GM12801 (cell line): ENCODE results near the gene SIAE.

Experiments
- TF ChIP-seq, protein P1 (sequence below): IDR thresholded peaks from one replicate; pipeline ENCODE4 v1.5.1; 2011; ENCODE audit warnings: control low read depth; ENCODE audit not compliant: insufficient read length; ENCODE audit errors: extremely low read depth

Gene SIAE

DNA sequence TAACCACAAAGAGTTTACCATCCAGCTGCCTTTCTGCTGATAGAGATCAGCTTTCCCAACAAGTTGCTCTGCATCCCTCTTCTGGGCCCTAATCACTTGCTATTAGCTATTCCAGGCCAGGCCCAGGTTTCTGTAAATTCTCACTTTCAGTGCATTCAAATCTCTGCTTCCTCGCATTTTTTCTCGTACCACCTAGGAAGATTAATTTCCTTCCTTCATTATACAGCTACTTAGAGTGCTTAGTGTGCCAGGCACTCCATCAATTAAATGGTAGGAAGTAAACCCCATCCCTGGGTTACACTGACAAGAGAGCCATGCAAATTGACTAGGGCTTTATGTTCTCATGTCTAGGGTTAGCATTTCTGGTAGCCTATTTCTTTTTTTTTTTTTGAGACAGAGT, 9.7 kb downstream of the SIAE start:
- TF ChIP-seq, protein P1, sequence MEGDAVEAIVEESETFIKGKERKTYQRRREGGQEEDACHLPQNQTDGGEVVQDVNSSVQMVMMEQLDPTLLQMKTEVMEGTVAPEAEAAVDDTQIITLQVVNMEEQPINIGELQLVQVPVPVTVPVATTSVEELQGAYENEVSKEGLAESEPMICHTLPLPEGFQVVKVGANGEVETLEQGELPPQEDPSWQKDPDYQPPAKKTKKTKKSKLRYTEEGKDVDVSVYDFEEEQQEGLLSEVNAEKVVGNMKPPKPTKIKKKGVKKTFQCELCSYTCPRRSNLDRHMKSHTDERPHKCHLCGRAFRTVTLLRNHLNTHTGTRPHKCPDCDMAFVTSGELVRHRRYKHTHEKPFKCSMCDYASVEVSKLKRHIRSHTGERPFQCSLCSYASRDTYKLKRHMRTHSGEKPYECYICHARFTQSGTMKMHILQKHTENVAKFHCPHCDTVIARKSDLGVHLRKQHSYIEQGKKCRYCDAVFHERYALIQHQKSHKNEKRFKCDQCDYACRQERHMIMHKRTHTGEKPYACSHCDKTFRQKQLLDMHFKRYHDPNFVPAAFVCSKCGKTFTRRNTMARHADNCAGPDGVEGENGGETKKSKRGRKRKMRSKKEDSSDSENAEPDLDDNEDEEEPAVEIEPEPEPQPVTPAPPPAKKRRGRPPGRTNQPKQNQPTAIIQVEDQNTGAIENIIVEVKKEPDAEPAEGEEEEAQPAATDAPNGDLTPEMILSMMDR = no peak

DNA sequence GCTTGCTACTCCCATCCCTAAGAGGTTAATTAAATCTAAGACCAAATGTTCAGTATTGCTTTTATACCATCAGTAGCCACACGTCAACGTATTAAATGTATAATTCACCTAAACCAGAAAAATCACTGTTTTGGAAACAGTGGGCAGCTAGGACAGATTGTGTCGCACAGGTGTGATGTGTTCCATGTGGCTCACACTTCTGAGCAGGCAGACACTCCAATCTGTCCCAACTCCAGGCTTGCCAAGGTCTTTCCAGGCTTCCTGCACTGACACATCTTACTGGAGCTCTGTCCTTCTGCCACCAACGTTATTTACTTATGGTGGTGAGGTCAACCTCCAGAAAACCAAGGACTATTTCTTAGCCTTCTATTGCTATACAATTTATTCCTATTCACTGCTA, 11.4 kb downstream of the SIAE start:
- TF ChIP-seq, protein P1 = no peak

DNA sequence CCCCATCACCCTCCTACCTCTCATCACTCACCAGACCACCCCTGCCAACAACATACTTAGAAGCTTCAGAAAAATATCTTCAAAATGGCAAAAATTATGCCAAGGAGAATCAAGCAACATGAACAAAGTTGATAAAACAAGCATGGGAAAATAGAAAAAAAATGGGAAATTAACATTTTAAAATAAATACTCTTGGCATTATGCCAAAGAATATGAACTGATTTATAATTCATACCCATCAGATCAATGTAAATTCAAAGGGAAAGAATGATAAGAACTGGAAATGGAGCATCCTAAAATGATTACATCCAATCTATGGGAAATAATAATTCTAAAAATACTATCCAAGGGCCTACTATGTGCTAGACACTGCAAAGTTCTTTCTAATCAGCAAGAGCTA, 12.0 kb downstream of the SIAE start:
- TF ChIP-seq, protein P1 = no peak

DNA sequence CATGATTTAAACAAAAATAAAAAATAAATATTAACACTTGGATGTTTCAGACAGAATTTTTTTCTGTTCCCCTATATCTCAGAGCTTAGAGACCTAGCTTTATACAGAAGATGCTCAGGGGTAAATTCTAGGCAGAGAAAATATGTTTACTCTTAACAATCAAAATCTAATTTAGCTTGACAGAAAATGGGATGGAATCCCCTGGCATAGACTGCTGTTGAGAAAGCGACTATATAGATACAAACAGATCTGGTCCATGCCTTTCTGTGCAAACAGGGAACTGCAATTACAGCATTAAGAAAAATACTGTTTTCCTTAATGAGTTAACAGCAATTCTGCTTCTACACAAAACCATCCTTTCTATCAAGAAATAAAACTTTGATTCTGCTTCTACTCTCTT, 14.6 kb downstream of the SIAE start:
- TF ChIP-seq, protein P1 = no peak

DNA sequence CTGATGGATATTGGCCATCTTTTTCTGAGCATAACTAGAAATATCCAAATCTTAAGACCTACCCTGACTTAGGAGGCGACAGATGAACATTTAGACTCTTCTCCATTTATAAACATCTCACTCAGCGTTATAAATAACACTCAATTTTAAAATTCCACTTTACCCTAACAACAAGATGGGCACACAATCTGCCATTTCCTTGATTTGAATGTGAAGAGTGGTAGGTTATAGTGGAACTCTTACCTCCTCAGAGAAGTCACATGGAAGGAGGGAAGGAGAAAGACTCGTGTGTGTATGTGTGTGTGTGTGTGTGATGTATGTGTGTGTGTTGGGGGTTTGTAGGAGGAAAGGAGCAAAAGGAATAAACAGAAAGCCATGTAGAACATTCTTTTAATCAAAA, 15.0 kb downstream of the SIAE start:
- TF ChIP-seq, protein P1 = no peak

DNA sequence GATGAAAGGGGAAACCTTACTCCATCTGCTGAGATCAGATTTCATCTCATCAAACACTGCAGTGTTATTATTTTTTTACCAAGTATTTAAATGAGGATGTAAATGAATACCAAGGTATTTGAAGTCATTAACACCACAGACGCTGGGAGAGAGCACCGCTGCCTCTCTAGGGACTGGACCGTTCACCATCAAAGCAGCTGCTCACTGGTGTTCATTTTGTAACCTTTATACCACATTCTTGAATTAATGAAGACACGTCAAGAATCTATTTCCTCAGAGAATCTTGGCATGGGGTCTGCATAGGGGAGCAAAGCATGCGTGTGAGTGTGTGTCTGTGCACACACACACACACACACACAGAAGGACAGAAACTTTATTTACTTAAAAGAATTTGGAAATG, 15.6 kb downstream of the SIAE start:
- TF ChIP-seq, protein P1 = no peak

DNA sequence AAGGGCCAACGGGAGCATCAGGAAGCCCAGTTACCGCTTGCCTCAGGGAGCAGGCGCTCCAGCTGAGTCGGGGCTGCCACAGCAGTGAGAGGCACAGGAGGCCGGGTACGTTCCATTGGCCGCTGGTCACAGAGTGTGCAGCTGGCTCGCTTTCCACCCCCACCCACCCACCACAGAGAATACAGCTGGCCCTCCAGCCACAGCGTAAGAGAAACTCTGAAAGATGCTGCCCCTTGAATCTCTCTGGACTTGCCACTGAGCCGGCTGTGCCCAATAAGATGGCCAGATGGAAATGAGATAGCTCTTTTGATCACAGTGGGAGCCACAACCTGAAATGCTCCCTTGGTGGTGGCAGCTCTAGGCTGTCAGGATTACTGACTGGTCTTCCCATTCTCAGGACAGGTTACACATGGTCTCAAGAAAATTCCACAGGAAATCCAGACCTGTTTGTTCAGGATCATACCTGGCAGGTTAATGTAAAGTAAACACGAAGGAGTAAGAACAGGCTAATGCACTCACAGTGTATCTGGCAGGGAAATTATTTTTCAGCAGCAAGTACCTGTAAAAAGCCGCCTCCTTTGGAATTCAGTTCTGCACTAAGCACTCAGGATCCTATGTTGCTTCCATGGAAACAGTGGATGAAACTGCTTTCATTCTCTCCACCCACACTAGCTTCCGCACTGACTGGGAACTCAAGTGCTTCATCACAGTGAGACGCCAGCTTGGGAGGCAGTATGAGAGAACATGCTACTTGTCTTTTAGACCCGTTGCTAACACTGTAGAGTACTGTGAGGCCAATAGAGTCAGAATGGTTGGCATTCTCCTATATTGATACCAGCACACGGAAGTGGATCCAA, 16.5 kb downstream of the SIAE start:
- TF ChIP-seq, protein P1 = no peak
